HCT116 (cell line): Measurements from ENCODE around the gene S1PR3. TPM values are rescaled to one million over a fixed set of nuclear protein-coding genes. Genes with fewer than 3 reads are reported as not detected.

Source experiments
- ATAC-seq: fragments of 200-7000 bp; cut with Tn5 transposase; 2 replicates; pipeline ENCODE4 v1.9.1; 2020; ENCODE audit warnings: mild to moderate bottlenecking, moderate library complexity
- BruUV-seq: library from RNA; stranded (reverse); fragments of 400-500 nt; replicated peaks from 2 replicates; lab custom pipeline; 2021; lab: Mats Ljungman, UMichigan
- CTCF ChIA-PET: fragments of 300-600 bp; sonication (Branson Sonifier 250); formaldehyde crosslinking; loops from one replicate; lab custom pipeline; 2021; ENCODE audit warnings: antibody characterized with exemption; lab: Charles Lee
- POLR2A ChIA-PET: fragments of 300-600, 350-600 bp; sonication (Branson Sonifier 250); formaldehyde crosslinking; loops from one replicate; lab custom pipeline; 2021; ENCODE audit warnings: antibody characterized with exemption; lab: Charles Lee
- RAD21 ChIA-PET, 2 experiments: fragments of 300-600 bp; sonication (Branson Sonifier 250); formaldehyde crosslinking; loops; one replicate each; lab custom pipeline; 2023; ENCODE audit warnings: low total read pairs in 2 of 2; ENCODE audit not compliant: uncharacterized antibody in 2 of 2, unreplicated experiment in 2 of 2, low non-redundant PET in 1 of 2; lab: Charles Lee
- DNase-seq: peaks from one replicate; pipeline ENCODE4 v3.0.0-alpha.2; 2010; ENCODE audit warnings: low read depth, low spot score
- H2AFZ ChIP-seq: fragments of 200-600 bp; shearing (Covaris generic), sonication (generic); 2 replicates; pipeline ENCODE4 v1.6.1; 2017; ENCODE audit warnings: low read depth, mixed run types, mixed read lengths, antibody characterized with exemption, low read length; ENCODE audit not compliant: poor library complexity, severe bottlenecking
- H3K27ac ChIP-seq: 2 replicates; pipeline ENCODE4 v1.5.1; 2012; ENCODE audit warnings: low read depth, low read length
- H3K27me3 ChIP-seq: fragments of 200-600 bp; sonication (generic); 2 replicates; pipeline ENCODE4 v1.6.1; 2016; ENCODE audit warnings: mixed run types, low read length, mixed read lengths; ENCODE audit not compliant: insufficient read depth
- H3K36me3 ChIP-seq, 2 experiments: fragments of 200-500 bp in 1 of 2; fragments of 200-600 bp in 1 of 2; sonication (Bioruptor generic) in 1 of 2; sonication (generic) in 1 of 2; 2 replicates each; pipeline versions ENCODE4 v1.5.1 to v1.6.1; 2014 to 2016; ENCODE audit warnings: low read length in 2 of 2, inconsistent platforms in 1 of 2, mixed read lengths in 1 of 2, mixed run types in 1 of 2; ENCODE audit not compliant: insufficient read depth in 2 of 2, control insufficient read depth in 1 of 2
- H3K4me1 ChIP-seq, 2 experiments: fragments of 200-600 bp in 1 of 2; sonication (generic) in 1 of 2; 2 replicates each; pipeline versions ENCODE4 v1.5.1 to v1.6.1; 2012 to 2017; ENCODE audit warnings: low read length in 2 of 2, inconsistent platforms in 1 of 2, mild to moderate bottlenecking in 1 of 2, mixed read lengths in 1 of 2, mixed run types in 1 of 2, moderate library complexity in 1 of 2; ENCODE audit not compliant: insufficient read depth in 2 of 2, control insufficient read depth in 1 of 2
- H3K4me2 ChIP-seq: fragments of 200-600 bp; sonication (generic); 2 replicates; pipeline ENCODE4 v1.6.1; 2017; ENCODE audit warnings: mixed run types, low read length, mixed read lengths
- H3K4me3 ChIP-seq, 2 experiments: fragments of 200-600 bp in 1 of 2; sonication (generic) in 1 of 2; replicated peaks in 1 of 2; 2 replicates each; pipeline ENCODE4 v1.5.1; 2011 to 2016; ENCODE audit warnings: low read length in 2 of 2, control low read depth in 1 of 2, low read depth in 1 of 2, mild to moderate bottlenecking in 1 of 2, mixed read lengths in 1 of 2, mixed run types in 1 of 2
- H3K79me2 ChIP-seq: fragments of 200-600 bp; sonication (generic); 2 replicates; pipeline ENCODE4 v1.6.1; 2017; ENCODE audit warnings: mild to moderate bottlenecking, mixed run types, low read length, moderate library complexity, mixed read lengths; ENCODE audit not compliant: insufficient read depth
- H3K9ac ChIP-seq: fragments of 200-600 bp; sonication (generic); 2 replicates; pipeline ENCODE4 v1.6.1; 2016; ENCODE audit warnings: low read length, mixed read lengths
- H3K9me2 ChIP-seq: fragments of 200-600 bp; sonication (generic), shearing (Covaris generic); 2 replicates; pipeline ENCODE4 v1.6.1; 2017; ENCODE audit warnings: mixed run types, mild to moderate bottlenecking, moderate library complexity; ENCODE audit not compliant: insufficient read depth
- H3K9me3 ChIP-seq, 2 experiments: fragments of 200-500 bp in 1 of 2; fragments of 200-600 bp in 1 of 2; sonication (Bioruptor generic) in 1 of 2; sonication (generic) in 1 of 2; 2 replicates each; pipeline ENCODE4 v1.6.1; 2014 to 2017; ENCODE audit warnings: low read length in 2 of 2, mixed read lengths in 2 of 2, inconsistent platforms in 1 of 2, low read depth in 1 of 2, mild to moderate bottlenecking in 1 of 2, mixed run types in 1 of 2, moderate library complexity in 1 of 2; ENCODE audit not compliant: control insufficient read depth in 1 of 2, insufficient read depth in 1 of 2
- H4K20me1 ChIP-seq: fragments of 200-600 bp; sonication (generic), shearing (Covaris generic); 2 replicates; pipeline ENCODE4 v1.6.1; 2017; ENCODE audit warnings: mixed run types, mild to moderate bottlenecking, moderate library complexity; ENCODE audit not compliant: insufficient read depth
- ATF3 ChIP-seq: IDR thresholded peaks from 2 replicates; pipeline ENCODE4 v1.6.1; 2012
- CEBPB ChIP-seq: IDR thresholded peaks from 2 replicates; pipeline ENCODE4 v1.6.1; 2012; ENCODE audit warnings: low read depth
- CTCF ChIP-seq, 3 experiments: fragments of 200-600 bp in 1 of 3; sonication (generic) in 1 of 3; IDR thresholded peaks in 2 of 3; conservative IDR thresholded peaks in 1 of 3; 2 replicates each; pipeline ENCODE4 v1.5.1; 2012 to 2017; ENCODE audit warnings: low read depth in 2 of 3, low read length in 2 of 3, antibody characterized with exemption in 1 of 3, borderline replicate concordance in 1 of 3, control low read depth in 1 of 3, mild to moderate bottlenecking in 1 of 3, mixed read lengths in 1 of 3, mixed run types in 1 of 3, moderate library complexity in 1 of 3; ENCODE audit not compliant: insufficient read depth in 1 of 3
- EGR1 ChIP-seq: IDR thresholded peaks from 2 replicates; pipeline ENCODE4 v1.6.1; 2012; ENCODE audit warnings: low read depth
- ELF1 ChIP-seq: IDR thresholded peaks from 2 replicates; pipeline ENCODE4 v1.6.1; 2012; ENCODE audit warnings: low read depth, borderline replicate concordance
- EZH2 ChIP-seq: fragments of 200-600 bp; sonication (generic); IDR thresholded peaks from 2 replicates; pipeline ENCODE4 v1.6.1; 2017; ENCODE audit warnings: antibody characterized with exemption, mixed run types
- EZH2phosphoT487 ChIP-seq: fragments of 200-600 bp; IDR thresholded peaks from 2 replicates; pipeline ENCODE4 v1.6.1; 2018; ENCODE audit warnings: antibody characterized with exemption, borderline replicate concordance
- FOSL1 ChIP-seq: IDR thresholded peaks from 2 replicates; pipeline ENCODE4 v1.6.1; 2012; ENCODE audit warnings: low read depth
- JUND ChIP-seq: IDR thresholded peaks from 2 replicates; pipeline ENCODE4 v1.6.1; 2012
- MAX ChIP-seq: IDR thresholded peaks from 2 replicates; pipeline ENCODE4 v1.6.1; 2012
- POLR2A ChIP-seq: IDR thresholded peaks from 2 replicates; pipeline ENCODE4 v1.7.0; 2011; ENCODE audit warnings: borderline replicate concordance; ENCODE audit not compliant: insufficient read depth, insufficient read length; ENCODE audit errors: extremely low read depth
- POLR2AphosphoS5 ChIP-seq: IDR thresholded peaks from 2 replicates; pipeline ENCODE4 v1.6.1; 2011; ENCODE audit warnings: mild to moderate bottlenecking, low read depth, low read length, moderate library complexity
- RAD21 ChIP-seq: IDR thresholded peaks from 2 replicates; pipeline ENCODE4 v1.6.1; 2012; ENCODE audit warnings: low read depth, mild to moderate bottlenecking
- SIN3A ChIP-seq: IDR thresholded peaks from 2 replicates; pipeline ENCODE4 v1.6.1; 2012; ENCODE audit warnings: low read depth
- SP1 ChIP-seq: IDR thresholded peaks from 2 replicates; pipeline ENCODE4 v1.6.1; 2012; ENCODE audit warnings: low read depth
- TCF7L2 ChIP-seq: IDR thresholded peaks from 2 replicates; pipeline ENCODE4 v1.7.0; 2011; ENCODE audit warnings: borderline replicate concordance, inconsistent platforms; ENCODE audit not compliant: insufficient read depth, insufficient read length; ENCODE audit errors: extremely low read depth
- YY1 ChIP-seq: IDR thresholded peaks from 2 replicates; pipeline ENCODE4 v1.6.1; 2011; ENCODE audit warnings: low read length, low read depth, moderate library complexity, mild to moderate bottlenecking; ENCODE audit not compliant: insufficient replicate concordance; ENCODE audit errors: extremely low read depth
- ZBTB33 ChIP-seq: IDR thresholded peaks from 2 replicates; pipeline ENCODE4 v1.6.1; 2011; ENCODE audit warnings: mild to moderate bottlenecking, low read length, moderate library complexity; ENCODE audit not compliant: insufficient replicate concordance; ENCODE audit errors: extremely low read depth
- ZFX ChIP-seq: fragments of 450-650 bp; IDR thresholded peaks from 2 replicates; pipeline ENCODE4 v1.6.1; 2017
- ZNF274 ChIP-seq: fragments of 200-500 bp; sonication (Bioruptor generic); IDR thresholded peaks from 2 replicates; pipeline ENCODE4 v1.6.1; 2014; ENCODE audit warnings: mild to moderate bottlenecking, low read depth, low read length, inconsistent platforms
- intact Hi-C: fragments of 100-400 bp; cut with micrococcal nuclease; formaldehyde crosslinking; loops from 2 replicates; pipeline ENCODE4 v1.10.0; 2022
- total RNA-seq: library from RNA; stranded (reverse); gene quantifications from one replicate; pipeline ENCODE4 v1.2.1, GENCODE V29; 2021; ENCODE audit not compliant: unreplicated experiment

S1PR3 gene
- total RNA-seq, 1 experiment from 2014 or later = 0.07 TPM

- TF ChIP-seq ZBTB33 = no peak
Measured at GRCh38 chr9:88979791-88980190, 11.5 kb upstream of the S1PR3 start (continued).

- no peak overlapping the region for H2AFZ ChIP-seq
- no peaks in the 10 kb centered on the region for H3K79me2 ChIP-seq
- H3K9me2 ChIP-seq = no peaks in the 10 kb centered on the region
- no peak overlapping the region for H3K4me3 ChIP-seq
- ChIA-PET CTCF (no interaction called here), POLR2A (no interaction called here), RAD21 (no interaction called here)
- H3K4me2 ChIP-seq = no peak overlapping the region
- no peaks in the 10 kb centered on the region for H4K20me1 ChIP-seq
- no peaks in the 10 kb centered on the region for H3K4me1 ChIP-seq
- no peaks in the 10 kb centered on the region for H3K36me3 ChIP-seq
- no peak for ATAC-seq
- H3K27ac ChIP-seq = no peak overlapping the region
- H3K9ac ChIP-seq = no peak overlapping the region
- no TSS peak for BruUV-seq
- TF ChIP-seq EZH2phosphoT487 (no peak), EGR1 (no peak), ATF3 (no peak), ZNF274 (no peak), POLR2A (no peak), SP1 (no peak), YY1 (no peak), ELF1 (no peak), FOSL1 (no peak), CEBPB (no peak), ZBTB33 (no peak), CTCF (IDR thresholded peaks at IDR 0.05 in 2 of 3, conservative IDR thresholded peaks at IDR 0.05 in 1 of 3; ENCODE audit: borderline replicate concordance in 1 of 3, insufficient read depth in 1 of 3, low read depth in 2 of 3, low read length in 2 of 3) (no peak), RAD21 (no peak), POLR2AphosphoS5 (no peak), TCF7L2 (no peak), MAX (no peak), EZH2 (no peak), JUND (no peak), ZFX (no peak), SIN3A (no peak)
- intact Hi-C loops = no loop called here
- no peaks in the 10 kb centered on the region for H3K27me3 ChIP-seq
- DNase-seq = no peak
- H3K9me3 ChIP-seq = no peaks in the 10 kb centered on the region
Measured at GRCh38 chr9:88980740-88981203, 10.5 kb upstream of the S1PR3 start.
